Activated CD8-positive, alpha-beta memory T cell treated with anti-CD3 and anti-CD28 coated beads for 4 hours (primary cell): Measurements from ENCODE around the gene ATP6AP1.

ENCODE experiments used
- DNase-seq, 2 donors: peaks; one replicate each; pipeline ENCODE4 v3.0.0-alpha.2; 2020; ENCODE audit warnings: low read depth in 2 of 2

Gene ATP6AP1

DNA sequence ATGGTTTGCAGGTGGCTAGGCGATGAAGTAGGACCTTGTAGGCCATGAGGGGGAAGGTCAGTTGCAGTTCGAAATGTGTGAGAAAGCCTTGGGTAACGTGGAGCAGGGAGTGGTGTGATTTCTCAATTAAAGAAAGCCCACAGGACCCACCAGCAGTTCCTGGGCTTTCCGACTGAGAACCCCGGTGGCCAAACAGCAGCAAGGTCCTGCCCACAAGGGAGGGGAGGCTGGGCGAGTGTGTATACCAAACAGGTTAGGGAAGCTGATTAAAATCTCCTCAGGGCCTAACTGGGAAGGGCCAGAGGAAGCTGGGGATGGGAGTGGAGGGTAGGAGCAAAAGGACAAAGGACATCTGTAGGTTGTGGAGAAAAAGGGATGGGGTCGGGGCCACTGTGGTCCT lies 2.4 kb downstream of the ATP6AP1 start:
- no peak for DNase-seq

DNA sequence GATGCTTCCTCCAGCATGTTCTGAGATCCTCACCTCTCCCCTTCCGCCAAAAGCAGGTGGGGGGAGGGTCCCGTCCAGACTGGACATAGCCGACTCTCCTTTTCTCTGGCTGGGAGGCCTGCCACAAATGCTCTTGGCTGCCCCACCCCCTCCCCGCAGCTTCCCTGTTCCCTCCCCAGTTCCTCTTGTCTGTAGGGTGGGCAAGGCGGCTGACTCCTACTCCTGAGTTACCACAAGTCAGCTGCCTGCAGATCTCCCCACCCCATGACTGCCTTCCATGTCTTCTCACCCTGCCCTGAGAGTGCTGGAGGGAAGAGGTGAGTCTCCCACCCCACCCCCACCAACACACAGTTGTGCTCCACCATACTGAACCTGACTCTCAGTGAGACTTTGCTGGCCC lies 2.9 kb downstream of the ATP6AP1 start:
- no peak for DNase-seq

DNA sequence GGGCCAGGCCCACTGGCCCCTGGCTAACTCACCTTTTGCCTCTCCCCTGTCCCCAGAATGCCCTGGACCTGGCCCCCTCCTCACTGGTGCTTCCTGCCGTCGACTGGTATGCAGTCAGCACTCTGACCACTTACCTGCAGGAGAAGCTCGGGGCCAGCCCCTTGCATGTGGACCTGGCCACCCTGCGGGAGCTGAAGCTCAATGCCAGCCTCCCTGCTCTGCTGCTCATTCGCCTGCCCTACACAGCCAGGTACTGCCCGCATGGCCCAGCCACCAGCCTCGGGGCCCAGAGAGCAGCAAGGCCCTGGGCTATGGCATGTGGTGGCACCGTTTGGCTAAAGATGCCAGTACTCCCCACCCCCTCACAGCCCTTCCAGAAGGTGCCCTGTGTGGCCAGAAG lies 3.7 kb downstream of the ATP6AP1 start:
- DNase-seq: no peak

DNA sequence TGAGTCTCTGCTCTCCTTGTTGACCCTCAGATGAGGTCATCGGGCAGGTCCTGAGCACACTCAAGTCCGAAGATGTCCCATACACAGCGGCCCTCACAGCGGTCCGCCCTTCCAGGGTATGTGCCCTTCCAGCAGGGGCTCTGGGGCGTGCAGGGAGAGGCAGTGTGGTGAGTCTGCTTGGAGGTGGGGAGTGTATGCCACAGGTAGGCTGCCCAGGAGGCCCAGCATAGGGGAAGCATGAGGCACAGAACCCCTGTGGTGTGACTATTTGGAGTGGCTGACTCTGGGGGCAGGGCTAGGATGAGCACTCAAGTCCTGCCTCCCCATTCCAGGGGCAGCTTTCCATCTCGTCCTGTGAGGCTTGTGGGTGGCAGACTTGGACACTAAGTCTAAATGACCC lies 5.1 kb downstream of the ATP6AP1 start:
- no peak for DNase-seq

DNA sequence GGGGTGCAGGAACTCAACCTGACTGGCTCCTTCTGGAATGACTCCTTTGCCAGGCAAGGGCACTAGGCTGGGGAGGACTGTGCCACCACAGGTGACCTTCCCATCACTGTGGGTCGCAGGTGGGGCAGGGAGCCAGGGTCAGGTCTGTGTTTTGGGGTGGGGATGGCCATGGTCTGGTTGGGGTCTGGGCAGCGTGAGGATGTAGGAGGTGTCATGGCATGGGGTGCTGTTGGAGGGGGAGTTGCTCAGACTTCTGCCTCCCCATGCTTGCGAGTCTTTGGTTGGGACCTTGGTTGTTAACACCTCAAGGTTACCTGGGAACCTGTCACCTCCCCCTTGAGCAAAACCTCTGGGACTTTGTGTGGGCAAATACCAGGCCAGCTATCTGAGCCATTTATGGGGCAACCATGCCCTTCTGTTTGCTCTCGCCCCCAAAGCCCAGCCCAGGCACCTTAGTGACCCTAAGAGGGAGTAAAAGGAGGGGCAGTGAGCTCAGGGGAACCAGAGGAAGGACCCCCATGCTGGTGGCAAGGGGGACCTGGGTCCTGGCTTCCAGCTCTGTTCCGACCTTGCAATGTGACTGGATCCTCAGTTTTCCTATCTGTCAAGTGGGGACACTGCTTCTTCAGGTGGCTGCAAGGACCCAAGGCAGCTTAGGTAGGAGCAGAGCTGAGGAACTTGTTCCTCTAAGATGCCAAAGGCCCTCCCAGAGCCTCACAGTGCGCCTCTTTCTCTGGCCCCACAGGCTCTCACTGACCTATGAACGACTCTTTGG lies 6.1 kb downstream of the ATP6AP1 start:
- DNase-seq: no peak

DNA sequence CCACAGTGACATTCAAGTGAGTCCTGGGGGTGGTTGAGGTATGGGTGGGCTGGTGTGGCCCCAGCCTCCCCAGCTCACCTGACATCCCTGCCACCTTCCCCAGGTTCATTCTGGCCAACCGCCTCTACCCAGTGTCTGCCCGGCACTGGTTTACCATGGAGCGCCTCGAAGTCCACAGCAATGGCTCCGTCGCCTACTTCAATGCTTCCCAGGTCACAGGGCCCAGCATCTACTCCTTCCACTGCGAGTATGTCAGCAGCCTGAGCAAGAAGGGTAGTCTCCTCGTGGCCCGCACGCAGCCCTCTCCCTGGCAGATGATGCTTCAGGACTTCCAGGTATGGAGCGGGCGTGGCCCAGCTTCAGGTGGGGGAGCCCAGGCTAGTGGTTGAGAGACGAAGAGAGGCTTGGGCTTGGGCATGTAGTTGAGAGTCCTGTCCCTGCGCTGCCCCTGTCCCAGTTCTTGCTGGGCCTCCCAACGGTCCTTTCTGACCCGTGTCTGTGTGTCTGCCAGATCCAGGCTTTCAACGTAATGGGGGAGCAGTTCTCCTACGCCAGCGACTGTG lies 6.8 kb downstream of the ATP6AP1 start:
- DNase-seq: no peak

DNA sequence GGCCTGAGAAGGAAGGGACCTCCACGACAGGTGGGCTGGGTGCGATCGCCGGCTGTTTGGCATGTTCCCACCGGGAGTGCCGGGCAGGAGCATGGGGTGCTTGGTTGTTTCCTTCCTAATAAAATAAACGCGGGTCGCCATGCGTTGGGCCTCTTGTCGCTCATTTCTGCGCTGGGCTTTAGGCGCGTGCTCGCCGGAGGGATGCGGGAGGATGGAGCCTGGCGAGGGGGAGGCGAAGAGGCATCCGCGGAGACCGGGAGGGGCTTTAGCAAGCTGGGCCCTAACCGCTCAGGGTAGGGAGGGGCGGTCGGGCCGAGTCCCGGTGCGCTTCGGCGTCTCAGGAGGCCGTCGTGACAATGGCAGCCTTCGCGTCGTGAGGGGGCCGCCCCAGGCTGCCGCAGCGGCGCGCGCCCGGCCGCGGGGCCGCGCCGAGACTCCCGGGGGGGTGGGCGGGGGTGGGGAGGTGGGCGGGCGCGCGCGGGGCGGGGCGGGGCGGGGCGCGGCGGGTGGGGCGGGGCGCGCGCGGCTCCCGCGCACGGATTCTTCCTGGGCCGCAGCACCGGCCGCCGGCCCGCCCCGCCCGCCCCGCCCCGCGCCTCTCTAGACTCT lies 8.0 kb downstream of the ATP6AP1 start:
- peak in 1 of 2 donors; percentile 25 for DNase-seq

DNA sequence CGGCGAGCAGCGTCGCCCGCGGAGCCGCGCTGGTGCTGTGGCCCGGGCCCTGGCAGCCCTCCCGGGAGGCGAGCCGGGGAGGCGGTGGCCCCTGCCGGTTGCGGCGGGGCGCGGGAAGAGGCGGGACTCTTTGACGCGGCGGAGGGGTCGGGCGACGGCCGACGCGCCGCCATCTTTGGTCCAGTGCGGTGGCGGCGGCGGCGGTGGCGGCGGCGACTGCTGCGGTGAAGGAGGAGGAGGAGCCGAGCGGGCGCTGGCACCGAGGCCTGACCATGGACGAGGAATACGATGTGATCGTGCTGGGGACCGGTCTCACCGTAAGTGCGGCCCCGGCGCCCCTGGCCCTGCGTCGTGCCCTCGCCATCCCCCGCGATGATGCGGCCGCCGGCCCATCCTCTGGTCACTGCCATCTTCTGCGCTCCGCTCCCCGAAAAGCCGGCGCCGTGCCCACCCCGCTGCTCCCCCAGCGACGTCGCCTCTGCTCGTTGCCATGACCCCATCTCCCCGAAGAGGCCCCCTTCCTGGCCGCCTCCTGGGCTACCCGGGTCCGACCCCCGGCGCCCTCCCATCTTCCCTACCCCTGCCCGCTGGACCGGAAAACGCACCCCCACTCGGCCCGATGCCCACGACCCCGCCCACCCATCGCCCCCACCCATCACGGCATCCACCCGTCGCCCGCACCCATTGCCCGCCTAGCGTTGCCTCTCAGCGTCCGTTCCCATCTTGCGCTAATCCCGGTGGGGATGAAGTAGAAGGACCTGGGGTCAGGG lies 8.7 kb downstream of the ATP6AP1 start, which contains the start of gene GDI1:
GDI1 (plus strand) TSS at position 172 of the 770 bp plus-strand sequence; CDS start at position 273, 101 bp downstream.
- peak in 1 of 2 donors; percentile 24 for DNase-seq

DNA sequence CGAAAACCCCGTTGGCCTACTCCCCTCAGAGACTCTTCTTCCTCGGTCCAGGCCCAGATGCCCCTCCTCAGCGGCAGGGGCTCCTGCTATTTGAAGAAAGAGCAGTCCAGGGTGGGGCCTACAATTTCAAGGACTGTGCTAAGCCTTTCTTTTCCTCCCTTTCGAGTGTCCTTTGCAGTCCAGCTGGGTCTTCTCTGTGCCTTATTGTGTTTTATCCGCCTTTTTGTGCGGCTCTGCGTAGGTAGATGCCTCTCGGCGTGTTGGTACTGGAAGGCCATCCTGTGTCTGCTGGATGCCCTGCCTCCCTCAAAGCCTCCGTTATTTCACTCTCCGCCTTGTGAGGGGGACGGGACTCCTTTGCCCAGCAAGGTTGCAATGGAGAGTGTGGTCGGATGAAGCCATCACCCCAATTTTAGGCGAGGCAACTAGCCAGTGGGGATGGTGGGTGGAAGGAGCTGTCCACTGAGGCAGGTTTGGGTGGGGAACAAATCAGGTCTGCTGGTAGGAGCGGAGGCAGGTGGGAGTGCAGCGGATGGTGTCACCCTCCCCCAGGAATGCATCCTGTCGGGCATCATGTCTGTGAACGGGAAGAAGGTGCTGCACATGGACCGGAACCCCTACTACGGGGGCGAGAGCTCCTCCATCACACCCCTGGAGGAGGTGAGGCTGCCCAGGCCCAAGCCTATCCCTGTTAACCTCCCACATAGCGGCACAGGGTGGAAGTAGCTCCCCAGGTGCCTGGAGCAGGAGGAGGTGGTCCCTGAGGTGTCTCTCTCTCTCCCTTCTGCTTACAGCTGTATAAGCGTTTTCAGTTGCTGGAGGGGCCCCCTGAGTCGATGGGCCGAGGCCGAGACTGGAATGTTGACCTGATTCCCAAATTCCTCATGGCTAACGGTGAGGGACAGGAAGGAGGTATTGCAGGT lies 9.8 kb downstream of the ATP6AP1 start:
- no peak for DNase-seq

DNA sequence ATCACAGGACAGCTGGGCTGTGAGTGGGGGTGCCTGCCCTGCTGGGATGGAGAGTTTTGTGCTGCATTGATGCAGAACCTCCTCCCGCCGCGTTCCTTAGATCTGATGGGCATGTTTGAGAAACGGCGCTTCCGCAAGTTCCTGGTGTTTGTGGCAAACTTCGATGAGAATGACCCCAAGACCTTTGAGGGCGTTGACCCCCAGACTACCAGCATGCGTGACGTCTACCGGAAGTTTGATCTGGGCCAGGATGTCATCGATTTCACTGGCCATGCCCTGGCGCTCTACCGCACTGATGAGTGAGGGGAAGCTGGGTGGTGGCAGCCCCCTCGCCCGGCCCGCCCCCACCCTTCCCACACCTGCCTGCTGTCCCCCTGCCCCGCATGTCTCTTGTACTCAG lies 11.4 kb downstream of the ATP6AP1 start:
- no peak for DNase-seq

DNA sequence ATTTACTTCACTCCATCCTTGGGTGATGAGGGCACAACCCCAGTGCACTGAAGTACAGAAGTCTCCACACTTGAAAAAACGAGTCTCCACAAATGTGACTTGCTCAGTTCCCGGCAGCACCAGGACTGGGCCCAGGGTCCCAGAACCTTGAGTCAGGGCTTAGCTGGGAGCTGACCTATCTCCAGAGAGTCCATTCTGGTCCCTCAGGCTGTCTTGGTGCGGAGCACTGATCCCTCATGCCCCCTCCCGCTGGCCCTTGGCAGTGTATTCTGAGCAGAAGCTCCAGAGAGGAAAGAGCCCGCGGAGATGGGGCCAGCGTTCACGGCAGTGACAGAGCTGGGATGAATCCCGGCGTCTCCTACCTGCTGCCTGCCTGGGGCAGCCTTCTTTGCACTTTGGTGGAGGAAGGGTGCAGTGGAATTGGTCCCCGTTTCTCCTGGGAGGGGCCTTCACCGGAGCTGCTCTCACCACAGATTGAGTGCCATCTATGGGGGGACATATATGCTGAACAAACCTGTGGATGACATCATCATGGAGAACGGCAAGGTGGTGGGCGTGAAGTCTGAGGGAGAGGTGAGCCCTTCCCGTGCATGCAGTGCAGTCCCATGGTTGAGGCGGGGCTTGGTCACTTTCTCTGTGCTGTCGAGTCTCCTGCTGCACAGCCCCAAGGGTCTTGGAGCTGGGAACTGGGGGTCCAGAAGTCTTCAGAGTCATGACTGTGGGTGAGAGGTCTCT lies 12.3 kb downstream of the ATP6AP1 start:
- no peak for DNase-seq

DNA sequence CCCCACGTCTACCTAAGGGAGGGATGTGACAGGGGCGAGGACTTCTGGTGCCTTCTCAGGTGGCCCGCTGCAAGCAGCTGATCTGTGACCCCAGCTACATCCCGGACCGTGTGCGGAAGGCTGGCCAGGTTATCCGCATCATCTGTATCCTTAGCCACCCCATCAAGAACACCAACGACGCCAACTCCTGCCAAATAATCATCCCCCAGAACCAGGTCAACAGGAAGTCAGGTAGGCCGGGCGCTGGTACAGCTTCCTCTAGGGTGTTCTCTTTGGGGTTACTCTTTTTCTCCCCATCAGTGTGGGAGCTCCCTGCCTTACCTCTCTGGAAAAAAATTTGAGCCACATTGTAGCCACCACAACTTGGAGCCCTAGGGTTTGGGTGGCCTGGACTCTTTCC lies 13.1 kb downstream of the ATP6AP1 start:
- DNase-seq: no peak

DNA sequence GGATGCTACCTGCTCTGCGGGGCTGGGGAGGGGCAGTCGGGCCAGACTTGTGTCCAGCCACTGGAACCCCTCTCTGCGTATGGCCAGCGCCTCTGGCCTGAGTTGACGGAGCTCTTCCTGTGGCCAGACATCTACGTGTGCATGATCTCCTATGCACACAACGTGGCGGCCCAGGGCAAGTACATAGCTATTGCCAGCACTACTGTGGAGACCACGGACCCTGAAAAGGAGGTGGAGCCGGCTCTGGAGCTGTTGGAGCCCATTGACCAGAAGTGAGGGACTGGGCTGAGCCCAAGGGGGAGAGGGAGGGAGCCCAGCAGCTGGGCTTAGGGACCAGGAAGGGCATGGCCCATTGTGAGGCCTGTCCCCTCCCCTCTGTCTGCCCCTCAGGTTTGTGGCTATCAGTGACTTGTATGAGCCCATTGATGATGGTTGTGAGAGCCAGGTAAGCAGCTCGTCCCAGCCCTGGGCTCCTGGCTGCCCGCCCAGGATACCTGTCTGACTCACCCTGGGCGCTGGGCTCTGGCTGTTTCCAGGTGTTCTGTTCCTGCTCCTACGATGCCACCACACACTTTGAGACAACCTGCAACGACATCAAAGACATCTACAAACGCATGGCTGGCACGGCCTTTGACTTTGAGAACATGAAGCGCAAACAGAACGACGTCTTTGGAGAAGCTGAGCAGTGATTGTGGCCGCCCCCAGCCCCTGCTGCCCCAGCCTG lies 13.7 kb downstream of the ATP6AP1 start:
- no peak for DNase-seq

DNA sequence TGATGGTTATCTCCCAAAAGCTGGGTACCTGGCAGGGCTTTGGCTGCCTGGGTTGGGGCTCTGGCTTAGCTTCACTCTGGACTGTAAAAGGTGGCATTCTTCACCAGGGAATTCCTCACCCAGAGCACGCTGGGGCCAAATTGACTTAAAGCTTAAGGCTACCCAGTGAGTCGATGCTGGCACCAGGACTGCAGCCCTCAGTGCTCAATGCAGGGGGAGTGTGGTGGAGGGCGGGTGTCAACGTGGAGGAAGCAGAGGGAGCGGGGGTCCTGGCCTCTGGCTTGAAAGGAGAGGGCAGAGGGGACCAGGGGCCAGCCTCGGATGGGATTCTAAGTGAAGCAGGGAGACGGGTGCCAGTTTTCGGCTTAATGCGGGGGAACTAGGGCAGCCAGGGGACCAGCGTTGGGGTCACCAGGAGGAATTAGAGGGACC lies 15.0 kb downstream of the ATP6AP1 start:
- DNase-seq: no peak

DNA sequence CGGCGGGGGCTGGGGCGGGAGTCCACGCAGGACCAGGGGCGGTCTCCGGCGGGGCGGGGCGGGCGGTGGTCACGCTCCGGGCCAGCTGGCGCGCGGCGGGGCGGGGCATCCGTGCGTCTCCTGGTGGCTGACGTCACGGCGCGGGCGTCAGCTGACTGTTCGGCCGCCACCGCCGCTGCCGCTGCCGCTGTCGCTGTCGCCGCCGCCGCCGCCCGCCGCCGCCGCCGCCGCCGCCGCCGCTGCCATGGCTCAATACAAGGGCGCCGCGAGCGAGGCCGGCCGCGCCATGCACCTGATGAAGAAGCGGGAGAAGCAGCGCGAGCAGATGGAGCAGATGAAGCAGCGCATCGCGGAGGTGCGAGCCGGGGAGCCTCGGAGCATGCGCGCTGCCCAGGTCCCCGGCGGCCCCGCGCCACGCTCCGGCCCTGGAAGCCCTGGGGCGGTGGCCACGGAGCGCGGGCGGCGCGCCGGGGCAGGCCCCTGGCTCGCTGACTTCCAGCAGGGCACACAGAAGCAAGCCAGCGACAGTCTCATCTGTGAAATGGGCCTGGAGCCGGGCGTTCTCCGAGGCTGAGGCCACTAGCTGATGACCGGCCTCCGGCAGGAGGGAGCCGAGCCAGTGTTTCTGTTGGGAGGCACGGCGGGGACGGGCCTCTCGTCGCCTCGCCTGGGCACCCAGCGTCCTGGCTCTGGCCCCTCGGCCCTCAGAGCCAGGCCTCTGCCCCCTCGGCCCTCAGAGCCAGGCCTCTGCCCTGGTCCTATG lies 15.7 kb downstream of the ATP6AP1 start, which contains the start of gene FAM50A:
FAM50A (plus strand) TSS at position 150 of the 763 bp plus-strand sequence; CDS start at position 245, 95 bp downstream.
- DNase-seq: peak; percentile 25 to 36

DNA sequence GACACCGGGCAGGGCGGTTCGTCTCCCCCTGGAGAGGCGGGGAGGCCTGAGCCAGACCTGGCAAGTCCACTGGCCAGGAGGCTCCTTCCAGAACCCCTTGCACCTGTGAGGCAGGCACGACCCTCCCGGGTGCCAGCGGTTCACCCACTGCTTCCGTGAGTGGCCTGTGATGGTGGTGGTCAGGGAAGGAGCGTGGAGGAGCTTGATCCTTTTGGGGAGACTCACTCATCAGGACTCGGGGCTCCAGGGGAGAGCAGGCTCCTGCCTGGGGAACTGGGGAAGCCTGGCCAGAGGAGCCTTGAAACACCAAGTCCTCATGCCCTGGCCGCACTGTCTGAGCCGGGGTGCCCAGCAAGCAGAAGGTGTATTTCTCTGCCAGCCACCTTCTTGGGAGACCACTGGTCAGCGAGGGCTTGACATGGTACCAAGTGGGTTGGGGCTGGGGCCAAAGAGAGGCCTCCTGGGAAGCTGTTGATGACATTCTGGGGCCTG lies 16.3 kb downstream of the ATP6AP1 start:
- DNase-seq: no peak

DNA sequence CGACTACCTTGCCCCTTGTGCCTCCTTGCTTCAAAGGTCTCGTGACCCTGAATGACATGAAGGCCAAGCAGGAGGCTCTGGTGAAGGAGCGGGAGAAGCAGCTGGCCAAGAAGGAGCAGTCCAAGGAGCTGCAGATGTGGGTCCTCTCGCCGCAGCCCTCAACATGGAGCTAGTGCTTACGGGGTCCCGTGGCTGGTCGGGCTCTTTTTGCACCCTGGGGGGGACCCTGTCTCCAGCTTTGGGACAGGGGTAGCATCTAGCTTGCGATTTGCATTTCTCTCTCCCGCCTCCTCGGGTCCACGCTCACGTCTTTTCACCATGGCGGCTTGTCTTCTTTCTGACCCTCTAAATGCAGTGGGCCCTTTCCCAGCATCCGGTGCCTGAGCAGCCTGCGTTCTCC lies 17.3 kb downstream of the ATP6AP1 start:
- DNase-seq: no peak

DNA sequence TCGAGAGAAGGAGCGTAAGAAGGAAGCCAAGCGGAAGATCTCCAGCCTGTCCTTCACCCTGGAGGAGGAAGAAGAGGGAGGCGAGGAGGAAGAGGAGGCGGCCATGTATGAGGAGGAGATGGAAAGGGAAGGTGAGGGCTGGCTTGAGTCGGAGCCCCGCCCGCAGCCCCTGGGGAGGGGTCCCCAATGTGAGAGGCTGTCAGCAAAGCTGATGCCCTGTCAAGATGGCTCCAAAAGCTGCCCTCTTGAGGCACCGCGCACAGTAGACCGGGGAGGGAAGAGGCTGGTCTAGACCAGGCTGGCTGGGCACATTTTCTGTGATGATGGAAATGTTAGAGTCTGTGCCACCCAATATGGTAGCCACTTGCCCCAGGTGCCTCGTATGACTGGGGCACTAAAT lies 18.0 kb downstream of the ATP6AP1 start:
- no peak for DNase-seq

DNA sequence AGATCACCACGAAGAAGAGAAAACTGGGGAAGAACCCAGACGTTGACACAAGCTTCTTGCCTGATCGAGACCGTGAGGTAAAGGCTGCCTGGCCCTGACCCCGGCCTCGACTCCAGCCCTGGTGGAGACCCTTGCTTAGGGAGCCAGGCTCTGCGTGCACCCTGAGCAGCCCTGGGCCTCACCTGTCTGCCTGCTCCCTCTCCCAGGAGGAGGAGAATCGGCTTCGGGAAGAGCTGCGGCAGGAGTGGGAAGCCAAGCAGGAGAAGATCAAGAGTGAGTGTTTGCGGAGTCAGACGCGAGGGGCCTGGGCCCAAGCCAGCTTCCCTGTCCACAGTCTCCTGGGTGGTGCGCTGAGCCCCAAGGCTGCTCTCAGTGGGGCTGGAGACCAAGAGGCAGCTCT lies 20.0 kb downstream of the ATP6AP1 start:
- DNase-seq: no peak
